GM18870 (cell line): ENCODE results near the gene GARIN1A.

Experiments used
- ATAC-seq: cut with Tn5 transposase; IDR thresholded peaks from one replicate; pipeline ENCODE4 v1.9.1; 2021; ENCODE audit warnings: moderate library complexity; ENCODE audit not compliant: unreplicated experiment

GARIN1A gene

GRCh38 chr7:128714701-128715495 is 42.8 kb downstream of the GARIN1A start:
- no peak for ATAC-seq

GRCh38 chr7:128718967-128719642 is 47.0 kb downstream of the GARIN1A start:
- no peak for ATAC-seq

GRCh38 chr7:128721376-128721775 is 49.3 kb downstream of the GARIN1A start:
- ATAC-seq = no peak
